Liver (tissue), 9 donors: Measurements from ENCODE around the gene LINS1. TPM values are rescaled to one million over a fixed set of nuclear protein-coding genes. Genes with fewer than 3 reads are reported as not detected.

Experiments used
- DNase-seq: peaks from one replicate; pipeline ENCODE4 v3.0.0-alpha.2; 2017; ENCODE audit warnings: low spot score
- H3K27ac ChIP-seq, 2 donors: one replicate each; pipeline ENCODE4 v1.7.0; 2013; ENCODE audit warnings: inconsistent platforms in 2 of 2, low read length in 2 of 2, control low read depth in 1 of 2, low read depth in 1 of 2, mild to moderate bottlenecking in 1 of 2
- H3K27me3 ChIP-seq, 4 donors: one replicate each; pipeline versions ENCODE4 v1.6.1 to v1.7.0; 2013; ENCODE audit warnings: low read length in 3 of 4, inconsistent platforms in 1 of 4, mild to moderate bottlenecking in 1 of 4, moderate library complexity in 1 of 4; ENCODE audit not compliant: control insufficient read depth in 4 of 4, insufficient read depth in 4 of 4
- H3K36me3 ChIP-seq, 4 donors: one replicate each; pipeline versions ENCODE4 v1.6.1 to v1.7.0; 2013; ENCODE audit warnings: low read length in 3 of 4, mild to moderate bottlenecking in 3 of 4, low read depth in 1 of 4, moderate library complexity in 1 of 4; ENCODE audit not compliant: control insufficient read depth in 4 of 4, insufficient read depth in 3 of 4
- H3K4me1 ChIP-seq, 4 donors: one replicate each; pipeline versions ENCODE4 v1.6.1 to v1.7.0; 2013; ENCODE audit warnings: low read length in 3 of 4, mild to moderate bottlenecking in 3 of 4, moderate library complexity in 1 of 4; ENCODE audit not compliant: control insufficient read depth in 4 of 4, insufficient read depth in 4 of 4
- H3K4me3 ChIP-seq, 3 donors: one replicate each; pipeline versions ENCODE4 v1.6.1 to v1.7.0; 2013; ENCODE audit warnings: low read length in 3 of 3, control low read depth in 1 of 3, low read depth in 1 of 3, mild to moderate bottlenecking in 1 of 3
- H3K9ac ChIP-seq, 2 donors: one replicate each; pipeline ENCODE4 v1.7.0; 2013; ENCODE audit warnings: low read length in 2 of 2, mild to moderate bottlenecking in 2 of 2, moderate library complexity in 2 of 2, control low read depth in 1 of 2, low read depth in 1 of 2
- H3K9me3 ChIP-seq, 4 donors: one replicate each; pipeline versions ENCODE4 v1.6.1 to v1.7.0; 2013; ENCODE audit warnings: low read length in 3 of 4; ENCODE audit not compliant: control insufficient read depth in 4 of 4
- FOXA1 ChIP-seq: IDR thresholded peaks from 2 replicates; pipeline ENCODE4 v1.6.1; 2016; ENCODE audit warnings: antibody characterized with exemption
- FOXA2 ChIP-seq: IDR thresholded peaks from 2 replicates; pipeline ENCODE4 v1.6.1; 2016; ENCODE audit warnings: antibody characterized with exemption
- GABPA ChIP-seq, 2 donors: IDR thresholded peaks in 1 of 2; conservative IDR thresholded peaks in 1 of 2; 2 replicates each; pipeline ENCODE4 v1.6.1; 2016; ENCODE audit warnings: antibody characterized with exemption in 2 of 2, mild to moderate bottlenecking in 1 of 2, moderate library complexity in 1 of 2
- HNF4A ChIP-seq, 2 donors: conservative IDR thresholded peaks; 2 replicates each; pipeline ENCODE4 v1.6.1; 2016; ENCODE audit warnings: antibody characterized with exemption in 2 of 2, mild to moderate bottlenecking in 2 of 2
- JUND ChIP-seq, 2 donors: IDR thresholded peaks; 2 replicates each; pipeline ENCODE4 v1.6.1; 2016; ENCODE audit warnings: antibody characterized with exemption in 2 of 2
- NR2F2 ChIP-seq: IDR thresholded peaks from 2 replicates; pipeline ENCODE4 v1.6.1; 2016; ENCODE audit warnings: antibody characterized with exemption
- RAD21 ChIP-seq, 2 donors: IDR thresholded peaks; 2 replicates each; pipeline ENCODE4 v1.6.1; 2016; ENCODE audit warnings: antibody characterized with exemption in 2 of 2, mild to moderate bottlenecking in 2 of 2
- REST ChIP-seq: IDR thresholded peaks from 2 replicates; pipeline ENCODE4 v1.6.1; 2016; ENCODE audit warnings: antibody characterized with exemption, mild to moderate bottlenecking
- RXRA ChIP-seq, 2 donors: IDR thresholded peaks; 2 replicates each; pipeline ENCODE4 v1.6.1; 2017 to 2018; ENCODE audit warnings: antibody characterized with exemption in 2 of 2, mild to moderate bottlenecking in 1 of 2
- SP1 ChIP-seq: IDR thresholded peaks from 2 replicates; pipeline ENCODE4 v1.6.1; 2018; ENCODE audit warnings: antibody characterized with exemption, mild to moderate bottlenecking
- TAF1 ChIP-seq: conservative IDR thresholded peaks from 2 replicates; pipeline ENCODE4 v1.6.1; 2016; ENCODE audit warnings: antibody characterized with exemption, mild to moderate bottlenecking
- YY1 ChIP-seq: IDR thresholded peaks from 2 replicates; pipeline ENCODE4 v1.6.1; 2016; ENCODE audit warnings: antibody characterized with exemption, mild to moderate bottlenecking
- WGBS: extraction: QIAGEN DNeasy Blood & Tissue Kit; methylation state at CpG from one replicate; pipeline ENCODE4 v1.1.7; 2013; 5-methylcytosine and 5-hydroxymethylcytosine counted together
- polyA plus RNA-seq, 2 donors: library from polyadenylated mRNA; stranded (reverse) in 1 of 2; unstranded in 1 of 2; fragments of 200-250 nt in 1 of 2; fragments of >200 nt in 1 of 2; fragmentation: Nextera tagmentation in 1 of 2; extraction: Ambion mirVana in 1 of 2; gene quantifications; one replicate each; pipeline versions ENCODE4 v1.2.1 to v1.2.3, GENCODE V29; 2013 to 2015
- total RNA-seq, 2 donors: library from RNA; depleted of rRNA; stranded (reverse); fragments of >200 nt; gene quantifications; one replicate each; pipeline ENCODE4 v1.2.3, GENCODE V29; 2014
- TF ChIP-seq, protein P1 (sequence below): IDR thresholded peaks from 2 replicates; pipeline ENCODE4 v1.6.1; 2016; ENCODE audit warnings: antibody characterized with exemption
- TF ChIP-seq, protein P2 (sequence below): IDR thresholded peaks from 2 replicates; pipeline ENCODE4 v1.6.1; 2016; ENCODE audit warnings: antibody characterized with exemption
- TF ChIP-seq, protein P3 (sequence below): fragments of 150-350 bp; IDR thresholded peaks from 2 replicates; pipeline ENCODE4 v1.5.1; 2017; ENCODE audit warnings: improper control_type of control experiment, low read depth, low read length; ENCODE audit not compliant: missing input control
- TF ChIP-seq, protein P4 (sequence below): IDR thresholded peaks from 2 replicates; pipeline ENCODE4 v1.6.1; 2016; ENCODE audit warnings: antibody characterized with exemption
- donor health status: healthy.
- donor health status: healthy.
- donor health status: healthy.
- donor health status: healthy.
- donor health status: healthy.

LINS1 gene
- total and polyA plus RNA-seq, 4 donors = 2.9 to 9.1 (median 6.3) TPM

DNA sequence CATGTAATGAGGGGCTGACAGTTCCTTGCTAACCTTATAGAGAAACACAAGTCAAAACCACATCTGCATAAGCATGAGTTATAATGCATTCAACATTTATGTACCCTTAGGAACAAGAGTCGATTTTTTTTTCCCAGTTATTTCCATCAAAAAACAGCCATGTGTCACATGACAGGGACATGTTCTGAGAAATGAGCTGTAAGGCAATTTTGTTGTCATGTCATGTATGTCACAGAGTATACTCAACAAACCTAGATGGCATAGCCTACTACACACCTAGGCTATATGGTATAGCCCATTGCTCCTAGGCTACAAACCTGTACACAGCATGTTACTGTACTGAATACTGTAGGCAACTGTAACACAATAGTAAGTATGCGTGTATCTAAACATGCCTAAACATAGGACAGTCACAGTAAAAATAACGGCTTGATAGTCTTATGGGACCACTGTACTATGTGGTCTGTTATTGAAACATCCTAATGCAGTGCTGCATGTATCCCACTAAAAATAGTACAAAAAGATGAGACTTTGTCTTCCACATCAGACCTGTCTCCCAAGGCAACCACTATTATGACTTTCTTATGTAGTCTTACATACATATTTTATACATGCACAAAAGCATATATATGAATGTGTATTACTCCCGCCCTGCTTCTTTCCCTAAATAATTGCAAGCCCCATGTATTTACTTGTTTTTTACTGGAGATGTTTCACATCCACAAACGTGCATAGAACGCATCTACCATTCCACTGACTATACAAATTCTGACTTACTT, 34.9 kb downstream of the LINS1 start (continued):
- TF ChIP-seq REST = no peak
- no peak for TF ChIP-seq FOXA1
- no peak for TF ChIP-seq FOXA2
- TF ChIP-seq YY1 = no peak
- no peak for TF ChIP-seq TAF1
- no peak for TF ChIP-seq NR2F2
- TF ChIP-seq, protein P1, sequence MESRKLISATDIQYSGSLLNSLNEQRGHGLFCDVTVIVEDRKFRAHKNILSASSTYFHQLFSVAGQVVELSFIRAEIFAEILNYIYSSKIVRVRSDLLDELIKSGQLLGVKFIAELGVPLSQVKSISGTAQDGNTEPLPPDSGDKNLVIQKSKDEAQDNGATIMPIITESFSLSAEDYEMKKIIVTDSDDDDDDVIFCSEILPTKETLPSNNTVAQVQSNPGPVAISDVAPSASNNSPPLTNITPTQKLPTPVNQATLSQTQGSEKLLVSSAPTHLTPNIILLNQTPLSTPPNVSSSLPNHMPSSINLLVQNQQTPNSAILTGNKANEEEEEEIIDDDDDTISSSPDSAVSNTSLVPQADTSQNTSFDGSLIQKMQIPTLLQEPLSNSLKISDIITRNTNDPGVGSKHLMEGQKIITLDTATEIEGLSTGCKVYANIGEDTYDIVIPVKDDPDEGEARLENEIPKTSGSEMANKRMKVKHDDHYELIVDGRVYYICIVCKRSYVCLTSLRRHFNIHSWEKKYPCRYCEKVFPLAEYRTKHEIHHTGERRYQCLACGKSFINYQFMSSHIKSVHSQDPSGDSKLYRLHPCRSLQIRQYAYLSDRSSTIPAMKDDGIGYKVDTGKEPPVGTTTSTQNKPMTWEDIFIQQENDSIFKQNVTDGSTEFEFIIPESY = no peak

- Histone ChIP-seq H3K9ac (no peak overlapping the region), H3K27me3 (no peaks in the 10 kb centered on the region), H3K9me3 (no peaks in the 10 kb centered on the region), H3K4me3 (no peak overlapping the region), H3K27ac (no peak overlapping the region), H3K36me3 (peaks cover 0 to 7% (median 3%) of the 10 kb centered on the region in 4 donors), H3K4me1 (no peaks in the 10 kb centered on the region)
- DNase-seq = no peak
- WGBS = 91% methylated on average over 3 of the region's 3 CpGs
- TF ChIP-seq GABPA (IDR thresholded peaks at IDR 0.05 in 1 of 2, conservative IDR thresholded peaks at IDR 0.05 in 1 of 2) (no peak), NR2F2 (no peak), TAF1 (no peak), FOXA1 (no peak), JUND (IDR thresholded peaks at IDR 0.05) (no peak), RAD21 (IDR thresholded peaks at IDR 0.05) (no peak), RXRA (IDR thresholded peaks at IDR 0.05) (no peak), SP1 (no peak), REST (no peak), HNF4A (conservative IDR thresholded peaks at IDR 0.05) (no peak), YY1 (no peak)
- TF ChIP-seq, protein P2, sequence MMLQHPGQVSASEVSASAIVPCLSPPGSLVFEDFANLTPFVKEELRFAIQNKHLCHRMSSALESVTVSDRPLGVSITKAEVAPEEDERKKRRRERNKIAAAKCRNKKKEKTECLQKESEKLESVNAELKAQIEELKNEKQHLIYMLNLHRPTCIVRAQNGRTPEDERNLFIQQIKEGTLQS = no peak
- TF ChIP-seq, protein P3, sequence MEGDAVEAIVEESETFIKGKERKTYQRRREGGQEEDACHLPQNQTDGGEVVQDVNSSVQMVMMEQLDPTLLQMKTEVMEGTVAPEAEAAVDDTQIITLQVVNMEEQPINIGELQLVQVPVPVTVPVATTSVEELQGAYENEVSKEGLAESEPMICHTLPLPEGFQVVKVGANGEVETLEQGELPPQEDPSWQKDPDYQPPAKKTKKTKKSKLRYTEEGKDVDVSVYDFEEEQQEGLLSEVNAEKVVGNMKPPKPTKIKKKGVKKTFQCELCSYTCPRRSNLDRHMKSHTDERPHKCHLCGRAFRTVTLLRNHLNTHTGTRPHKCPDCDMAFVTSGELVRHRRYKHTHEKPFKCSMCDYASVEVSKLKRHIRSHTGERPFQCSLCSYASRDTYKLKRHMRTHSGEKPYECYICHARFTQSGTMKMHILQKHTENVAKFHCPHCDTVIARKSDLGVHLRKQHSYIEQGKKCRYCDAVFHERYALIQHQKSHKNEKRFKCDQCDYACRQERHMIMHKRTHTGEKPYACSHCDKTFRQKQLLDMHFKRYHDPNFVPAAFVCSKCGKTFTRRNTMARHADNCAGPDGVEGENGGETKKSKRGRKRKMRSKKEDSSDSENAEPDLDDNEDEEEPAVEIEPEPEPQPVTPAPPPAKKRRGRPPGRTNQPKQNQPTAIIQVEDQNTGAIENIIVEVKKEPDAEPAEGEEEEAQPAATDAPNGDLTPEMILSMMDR = no peak
- TF ChIP-seq, protein P1 = no peak
- TF ChIP-seq, protein P4, sequence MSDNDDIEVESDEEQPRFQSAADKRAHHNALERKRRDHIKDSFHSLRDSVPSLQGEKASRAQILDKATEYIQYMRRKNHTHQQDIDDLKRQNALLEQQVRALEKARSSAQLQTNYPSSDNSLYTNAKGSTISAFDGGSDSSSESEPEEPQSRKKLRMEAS = no peak
Measured at GRCh38 chr15:100565591-100565990, 36.4 kb downstream of the LINS1 start.
